SU-DHL-6 (cell line): ENCODE results near the gene PDZD2.

Source experiments
- H2AFZ ChIP-seq: fragments of 200-600 bp; sonication (generic); 2 replicates; pipeline ENCODE4 v1.6.1; 2014; ENCODE audit warnings: low read depth, mild to moderate bottlenecking, moderate library complexity, mixed read lengths, antibody characterized with exemption, low read length; ENCODE audit not compliant: severe bottlenecking
- H3F3A ChIP-seq: fragments of 200-600 bp; shearing (Covaris generic); 2 replicates; pipeline ENCODE4 v1.6.0; 2016; ENCODE audit warnings: antibody characterized with exemption, mild to moderate bottlenecking; ENCODE audit not compliant: insufficient read depth
- H3K27ac ChIP-seq: fragments of 200-600 bp; sonication (generic); 2 replicates; pipeline ENCODE4 v1.5.1; 2016; ENCODE audit warnings: low read depth, mild to moderate bottlenecking, low read length, moderate library complexity, mixed read lengths
- H3K27me3 ChIP-seq: fragments of 200-600 bp; sonication (generic), shearing (Covaris generic); 2 replicates; pipeline ENCODE4 v1.6.0; 2014; ENCODE audit warnings: mild to moderate bottlenecking, low read length
- H3K36me3 ChIP-seq: fragments of 200-600 bp; sonication (generic); 2 replicates; pipeline ENCODE4 v1.6.1; 2014; ENCODE audit warnings: mild to moderate bottlenecking, low read length, mixed read lengths
- H3K4me2 ChIP-seq: fragments of 300-600, 200-600 bp; shearing (Covaris generic), sonication (generic); 2 replicates; pipeline ENCODE4 v1.6.0; 2014; ENCODE audit warnings: low read length, low read depth, mild to moderate bottlenecking; ENCODE audit not compliant: poor library complexity, severe bottlenecking
- H3K4me3 ChIP-seq: fragments of 200-600 bp; sonication (generic); 2 replicates; pipeline ENCODE4 v1.5.1; 2014; ENCODE audit warnings: antibody characterized with exemption, low read length, mild to moderate bottlenecking, mixed read lengths; ENCODE audit not compliant: insufficient read depth, poor library complexity, severe bottlenecking
- H3K79me2 ChIP-seq: fragments of 200-600 bp; sonication (generic); 2 replicates; pipeline ENCODE4 v1.6.1; 2014; ENCODE audit warnings: mild to moderate bottlenecking, low read length, moderate library complexity; ENCODE audit not compliant: insufficient read depth
- H3K9ac ChIP-seq: fragments of 200-600 bp; sonication (generic); 2 replicates; pipeline ENCODE4 v1.7.0; 2014; ENCODE audit warnings: mild to moderate bottlenecking, low read length
- H3K9me2 ChIP-seq: fragments of 200-600 bp; sonication (generic); replicated peaks from 2 replicates; pipeline ENCODE4 v1.6.1; 2014; ENCODE audit warnings: low read length; ENCODE audit not compliant: insufficient read depth
- H3K9me3 ChIP-seq: fragments of 200-600 bp; sonication (generic); 2 replicates; pipeline ENCODE4 v1.6.1; 2014; ENCODE audit warnings: low read length, mixed read lengths; ENCODE audit not compliant: insufficient read depth
- H4K20me1 ChIP-seq: fragments of 200-600 bp; sonication (generic); 2 replicates; pipeline ENCODE4 v1.6.1; 2014; ENCODE audit warnings: low read depth, mild to moderate bottlenecking, antibody characterized with exemption, low read length, moderate library complexity, mixed read lengths
- CTCF ChIP-seq: fragments of 200-600 bp; sonication (generic); IDR thresholded peaks from one replicate; pipeline ENCODE4 v1.5.1; 2017; ENCODE audit warnings: antibody characterized with exemption, mild to moderate bottlenecking, low read length, moderate library complexity; ENCODE audit not compliant: insufficient read depth, poor library complexity, severe bottlenecking
- EZH2phosphoT487 ChIP-seq: fragments of 200-600 bp; sonication (generic), shearing (Covaris generic); conservative IDR thresholded peaks from 2 replicates; pipeline ENCODE4 v1.6.1; 2018; ENCODE audit warnings: mild to moderate bottlenecking, antibody characterized with exemption, low read length, moderate library complexity, mixed read lengths

Gene PDZD2

GRCh38 chr5:31755676-31756230, 116.8 kb downstream of the PDZD2 start:
- H3K36me3 ChIP-seq: no peaks in the 10 kb centered on the region
- H3K27me3 ChIP-seq: no peaks in the 10 kb centered on the region
- no peak overlapping the region for H3K4me3 ChIP-seq
- no peak overlapping the region for H3K27ac ChIP-seq
- H2AFZ ChIP-seq: no peak overlapping the region
- H3K9ac ChIP-seq: no peak overlapping the region
- H3K4me2 ChIP-seq: no peak overlapping the region
- H4K20me1 ChIP-seq: no peaks in the 10 kb centered on the region
- H3K9me3 ChIP-seq: no peaks in the 10 kb centered on the region
- TF ChIP-seq EZH2phosphoT487 (no peak), CTCF (no peak)
- H3F3A ChIP-seq: no peaks in the 10 kb centered on the region
- H3K79me2 ChIP-seq: no peaks in the 10 kb centered on the region
- no peaks in the 10 kb centered on the region for H3K9me2 ChIP-seq

GRCh38 chr5:31757806-31758205, 118.9 kb downstream of the PDZD2 start:
- Histone ChIP-seq H3K27me3 (no peaks in the 10 kb centered on the region), H3F3A (no peaks in the 10 kb centered on the region), H2AFZ (no peak overlapping the region), H3K79me2 (no peaks in the 10 kb centered on the region), H3K4me2 (no peak overlapping the region), H4K20me1 (no peaks in the 10 kb centered on the region), H3K4me3 (no peak overlapping the region), H3K9ac (no peak overlapping the region), H3K9me2 (no peaks in the 10 kb centered on the region), H3K27ac (no peak overlapping the region), H3K36me3 (no peaks in the 10 kb centered on the region), H3K9me3 (no peaks in the 10 kb centered on the region)
- TF ChIP-seq EZH2phosphoT487 (no peak), CTCF (no peak)

- Histone ChIP-seq H3K79me2 (no peaks in the 10 kb centered on the region), H3K4me3 (no peak overlapping the region), H3K9me3 (no peaks in the 10 kb centered on the region), H3K27ac (no peak overlapping the region), H4K20me1 (no peaks in the 10 kb centered on the region), H2AFZ (no peak overlapping the region), H3K36me3 (no peaks in the 10 kb centered on the region), H3K27me3 (no peaks in the 10 kb centered on the region), H3F3A (no peaks in the 10 kb centered on the region), H3K9ac (no peak overlapping the region), H3K9me2 (no peaks in the 10 kb centered on the region), H3K4me2 (no peak overlapping the region)
- TF ChIP-seq CTCF: no peak
- no peak for TF ChIP-seq EZH2phosphoT487
Observed at GRCh38 chr5:31758803-31759425, 120.0 kb downstream of the PDZD2 start.
